Measurements from ENCODE around the gene STARD3.

The STARD3 gene

GRCh38 chr17:39599004-39599664, 37.8 kb upstream of the STARD3 start:
- POLR2A ChIA-PET: no interaction called here
- CTCF ChIA-PET: interaction anchor here (1.3 kb wide), 1 partner anchor 22 kb away, joined by 5 read pairs; no protein-coding TSS in a partner anchor
- DNase-seq (ENCODE audit: extremely low spot score): no peak
- no peak for TF ChIP-seq L3MBTL2 (conservative IDR thresholded peaks at IDR 0.05)
- TF ChIP-seq NFRKB (IDR thresholded peaks at IDR 0.05): no peak
- TF ChIP-seq BHLHE40 (IDR thresholded peaks at IDR 0.05; ENCODE audit: borderline replicate concordance): no peak
- TF ChIP-seq ELF4 (IDR thresholded peaks at IDR 0.05): no peak
- no peak for TF ChIP-seq CTBP1 (IDR thresholded peaks at IDR 0.05; ENCODE audit: borderline replicate concordance)
- TF ChIP-seq PKNOX1 (IDR thresholded peaks at IDR 0.05): no peak
- TF ChIP-seq TARDBP (IDR thresholded peaks at IDR 0.05): no peak
- no peak for TF ChIP-seq HDGF (IDR thresholded peaks at IDR 0.05; ENCODE audit: borderline replicate concordance)
- no peak for TF ChIP-seq ARNT (IDR thresholded peaks at IDR 0.05)
- no peak for TF ChIP-seq FOXM1 (IDR thresholded peaks at IDR 0.05; ENCODE audit: borderline replicate concordance)
- no peak for TF ChIP-seq SP1 (IDR thresholded peaks at IDR 0.05)
- TF ChIP-seq LEF1 (IDR thresholded peaks at IDR 0.05; ENCODE audit: borderline replicate concordance): no peak
- no peak for TF ChIP-seq ZNF384 (IDR thresholded peaks at IDR 0.05)
- no peak for TF ChIP-seq SUZ12 (IDR thresholded peaks at IDR 0.05)
- TF ChIP-seq FOXA1 (IDR thresholded peaks at IDR 0.05): no peak
- TF ChIP-seq FOXK2 (IDR thresholded peaks at IDR 0.05): no peak

GRCh38 chr17:39599665-39600231, 37.2 kb upstream of the STARD3 start:
- no peak for DNase-seq (ENCODE audit: extremely low spot score)
- ChIA-PET CTCF (interaction anchor here (1.7 kb wide), 1 partner anchor 22 kb away, joined by 6 read pairs; no protein-coding TSS in a partner anchor), POLR2A (no interaction called here)
- TF ChIP-seq FOXM1 (IDR thresholded peaks at IDR 0.05; ENCODE audit: borderline replicate concordance) (no peak), SP1 (IDR thresholded peaks at IDR 0.05) (no peak), LEF1 (IDR thresholded peaks at IDR 0.05; ENCODE audit: borderline replicate concordance) (no peak), ARNT (IDR thresholded peaks at IDR 0.05) (no peak), HDGF (IDR thresholded peaks at IDR 0.05; ENCODE audit: borderline replicate concordance) (no peak), FOXK2 (IDR thresholded peaks at IDR 0.05) (no peak), L3MBTL2 (conservative IDR thresholded peaks at IDR 0.05) (no peak), PKNOX1 (IDR thresholded peaks at IDR 0.05) (no peak), FOXA1 (IDR thresholded peaks at IDR 0.05) (no peak), ZNF384 (IDR thresholded peaks at IDR 0.05) (no peak), SUZ12 (IDR thresholded peaks at IDR 0.05) (no peak), BHLHE40 (IDR thresholded peaks at IDR 0.05; ENCODE audit: borderline replicate concordance) (no peak), ELF4 (IDR thresholded peaks at IDR 0.05) (no peak), CTBP1 (IDR thresholded peaks at IDR 0.05; ENCODE audit: borderline replicate concordance) (no peak), TARDBP (IDR thresholded peaks at IDR 0.05) (no peak), NFRKB (IDR thresholded peaks at IDR 0.05) (no peak)

GRCh38 chr17:39600288-39600996, 36.5 kb upstream of the STARD3 start:
- ChIA-PET CTCF (interaction anchor here (1.7 kb wide), 1 partner anchor 22 kb away, joined by 6 read pairs; no protein-coding TSS in a partner anchor), POLR2A (no interaction called here)
- DNase-seq (ENCODE audit: extremely low spot score): no peak
- TF ChIP-seq NFRKB (IDR thresholded peaks at IDR 0.05) (no peak), HDGF (IDR thresholded peaks at IDR 0.05; ENCODE audit: borderline replicate concordance) (no peak), LEF1 (IDR thresholded peaks at IDR 0.05; ENCODE audit: borderline replicate concordance) (no peak), SUZ12 (IDR thresholded peaks at IDR 0.05) (no peak), L3MBTL2 (conservative IDR thresholded peaks at IDR 0.05) (no peak)

- DNase-seq (ENCODE audit: extremely low spot score): no peak
- ChIA-PET POLR2A (no interaction called here), CTCF (interaction anchor here (1.7 kb wide), 1 partner anchor 21 kb away, joined by 6 read pairs; no protein-coding TSS in a partner anchor)
- TF ChIP-seq L3MBTL2 (conservative IDR thresholded peaks at IDR 0.05) (no peak), SUZ12 (IDR thresholded peaks at IDR 0.05) (no peak), CTBP1 (IDR thresholded peaks at IDR 0.05; ENCODE audit: borderline replicate concordance) (no peak), HDGF (IDR thresholded peaks at IDR 0.05; ENCODE audit: borderline replicate concordance) (no peak), PKNOX1 (IDR thresholded peaks at IDR 0.05) (no peak), BHLHE40 (IDR thresholded peaks at IDR 0.05; ENCODE audit: borderline replicate concordance) (no peak), ELF4 (IDR thresholded peaks at IDR 0.05) (no peak), TARDBP (IDR thresholded peaks at IDR 0.05) (no peak), SP1 (IDR thresholded peaks at IDR 0.05) (no peak), FOXA1 (IDR thresholded peaks at IDR 0.05) (no peak), FOXK2 (IDR thresholded peaks at IDR 0.05) (no peak), LEF1 (IDR thresholded peaks at IDR 0.05; ENCODE audit: borderline replicate concordance) (no peak), FOXM1 (IDR thresholded peaks at IDR 0.05; ENCODE audit: borderline replicate concordance) (no peak)
Measured at GRCh38 chr17:39600997-39601597, 35.8 kb upstream of the STARD3 start.

Measured in HEK293T (cell line).